GM12874 (cell line): Measurements from ENCODE around the gene RPL34.

Experiments used
- TF ChIP-seq, protein P1 (sequence below): IDR thresholded peaks from 2 replicates; pipeline ENCODE4 v1.5.1; 2011; ENCODE audit warnings: low read depth, mild to moderate bottlenecking, control low read depth, low read length, moderate library complexity; ENCODE audit not compliant: insufficient read depth

Gene RPL34

DNA sequence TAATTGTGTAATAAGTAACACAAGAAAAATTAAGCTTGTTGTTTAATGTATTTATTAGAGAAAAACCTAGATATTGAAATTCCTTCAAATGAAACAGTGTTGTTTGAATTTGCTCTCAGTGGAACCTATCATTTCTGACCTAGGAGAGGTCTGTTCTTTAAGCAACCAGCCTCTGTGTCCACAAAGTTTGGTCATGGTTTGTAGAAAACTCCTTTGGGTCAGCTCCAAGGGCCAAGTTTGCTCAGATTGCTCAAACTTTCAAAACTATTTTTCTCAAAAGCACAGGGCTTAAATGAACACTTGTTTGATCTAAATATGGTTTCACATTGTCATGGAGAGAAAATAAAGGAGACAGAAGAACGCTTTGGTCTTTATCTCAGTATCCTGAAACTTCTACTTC lies 29.6 kb upstream of the RPL34 start:
- TF ChIP-seq, protein P1, sequence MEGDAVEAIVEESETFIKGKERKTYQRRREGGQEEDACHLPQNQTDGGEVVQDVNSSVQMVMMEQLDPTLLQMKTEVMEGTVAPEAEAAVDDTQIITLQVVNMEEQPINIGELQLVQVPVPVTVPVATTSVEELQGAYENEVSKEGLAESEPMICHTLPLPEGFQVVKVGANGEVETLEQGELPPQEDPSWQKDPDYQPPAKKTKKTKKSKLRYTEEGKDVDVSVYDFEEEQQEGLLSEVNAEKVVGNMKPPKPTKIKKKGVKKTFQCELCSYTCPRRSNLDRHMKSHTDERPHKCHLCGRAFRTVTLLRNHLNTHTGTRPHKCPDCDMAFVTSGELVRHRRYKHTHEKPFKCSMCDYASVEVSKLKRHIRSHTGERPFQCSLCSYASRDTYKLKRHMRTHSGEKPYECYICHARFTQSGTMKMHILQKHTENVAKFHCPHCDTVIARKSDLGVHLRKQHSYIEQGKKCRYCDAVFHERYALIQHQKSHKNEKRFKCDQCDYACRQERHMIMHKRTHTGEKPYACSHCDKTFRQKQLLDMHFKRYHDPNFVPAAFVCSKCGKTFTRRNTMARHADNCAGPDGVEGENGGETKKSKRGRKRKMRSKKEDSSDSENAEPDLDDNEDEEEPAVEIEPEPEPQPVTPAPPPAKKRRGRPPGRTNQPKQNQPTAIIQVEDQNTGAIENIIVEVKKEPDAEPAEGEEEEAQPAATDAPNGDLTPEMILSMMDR, result no peak

DNA sequence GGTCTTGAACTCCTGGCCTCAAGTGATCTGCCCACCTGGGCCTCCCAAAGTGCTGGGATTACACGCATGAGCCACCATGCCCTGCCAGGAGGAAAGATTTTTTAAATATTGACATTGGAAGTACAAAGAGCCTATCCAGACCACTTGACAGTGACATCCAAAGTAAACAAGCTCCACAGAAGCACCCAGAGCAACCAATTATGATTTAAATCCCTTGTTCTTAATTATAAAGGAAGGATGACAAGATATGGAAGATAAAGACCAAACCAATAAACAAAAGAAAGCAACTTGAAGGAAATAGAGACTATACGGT lies 27.7 kb upstream of the RPL34 start:
- TF ChIP-seq, protein P1, result no peak

DNA sequence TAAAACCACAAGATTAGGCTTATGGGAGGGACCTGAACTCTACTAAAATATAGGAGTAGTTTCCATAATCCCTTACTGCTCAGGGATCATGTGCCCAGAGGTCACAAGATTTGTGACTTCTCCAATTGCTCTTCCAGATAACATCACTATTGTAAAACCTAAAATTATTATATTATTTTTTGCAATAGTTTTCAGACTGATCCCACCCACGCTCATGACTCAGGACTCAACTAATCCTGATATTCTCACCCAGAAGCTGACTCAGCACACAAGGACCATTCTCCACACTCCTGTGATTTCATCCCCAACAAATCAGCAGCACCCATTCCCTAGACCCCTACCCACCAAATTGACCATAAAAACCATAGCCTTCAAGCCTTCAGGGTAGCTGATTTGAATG lies 24.0 kb upstream of the RPL34 start:
- TF ChIP-seq, protein P1, result no peak

DNA sequence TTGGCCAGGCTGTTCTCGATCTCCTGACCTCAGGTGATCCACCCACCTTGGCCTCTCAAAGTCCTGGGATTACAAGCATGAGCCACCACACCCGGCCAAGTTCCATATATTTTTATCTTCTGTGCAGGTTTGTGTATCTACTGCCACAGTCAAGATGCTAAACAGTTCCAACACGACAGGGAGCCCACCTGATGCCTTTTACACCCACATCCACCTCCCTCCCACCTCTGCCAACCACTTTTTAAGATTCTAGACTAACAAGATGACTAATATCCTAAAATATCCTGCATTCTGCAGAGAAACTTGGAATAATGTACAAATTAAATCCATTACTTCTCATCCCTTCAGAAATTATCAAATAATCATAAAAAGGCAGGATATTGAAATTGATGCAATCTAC lies 19.3 kb upstream of the RPL34 start:
- TF ChIP-seq, protein P1, result no peak

DNA sequence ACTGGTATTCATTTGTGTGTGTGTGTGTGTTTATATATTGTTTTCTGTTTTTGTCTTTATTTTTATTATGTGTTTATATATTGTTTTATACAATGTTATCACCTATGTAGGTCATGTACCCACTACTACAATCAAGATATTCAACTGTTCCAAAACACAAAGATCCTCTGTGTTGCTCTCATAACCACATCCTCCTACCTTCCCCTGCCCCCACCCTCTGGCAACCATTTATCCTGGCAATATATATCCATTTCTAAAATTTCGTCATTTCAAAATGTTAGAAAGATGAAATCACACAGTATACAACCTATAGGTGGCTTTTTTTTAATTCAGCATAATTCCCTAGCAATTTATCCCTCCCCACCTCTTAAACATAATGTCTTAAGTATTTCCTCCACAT lies 18.8 kb upstream of the RPL34 start:
- TF ChIP-seq, protein P1, result no peak

DNA sequence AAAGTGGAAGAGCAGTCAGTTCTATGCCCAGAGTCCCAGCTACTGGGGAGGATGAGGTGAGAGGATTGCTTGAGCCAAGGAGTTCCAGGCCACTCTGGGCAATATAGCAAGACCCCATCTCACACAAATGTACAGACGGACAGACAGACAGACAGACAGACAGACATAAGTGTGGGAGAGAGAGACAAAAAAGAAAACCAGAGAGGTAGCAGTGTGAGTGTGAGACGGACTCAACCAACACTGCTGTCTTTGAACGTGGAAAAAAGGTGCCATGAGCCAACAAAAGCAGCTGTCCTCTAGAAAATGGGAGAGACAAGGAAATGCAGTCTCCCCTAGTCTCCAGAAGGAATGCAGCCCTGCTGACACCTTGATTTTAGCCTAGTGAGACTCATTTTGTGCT lies 18.2 kb upstream of the RPL34 start:
- TF ChIP-seq, protein P1, result no peak

DNA sequence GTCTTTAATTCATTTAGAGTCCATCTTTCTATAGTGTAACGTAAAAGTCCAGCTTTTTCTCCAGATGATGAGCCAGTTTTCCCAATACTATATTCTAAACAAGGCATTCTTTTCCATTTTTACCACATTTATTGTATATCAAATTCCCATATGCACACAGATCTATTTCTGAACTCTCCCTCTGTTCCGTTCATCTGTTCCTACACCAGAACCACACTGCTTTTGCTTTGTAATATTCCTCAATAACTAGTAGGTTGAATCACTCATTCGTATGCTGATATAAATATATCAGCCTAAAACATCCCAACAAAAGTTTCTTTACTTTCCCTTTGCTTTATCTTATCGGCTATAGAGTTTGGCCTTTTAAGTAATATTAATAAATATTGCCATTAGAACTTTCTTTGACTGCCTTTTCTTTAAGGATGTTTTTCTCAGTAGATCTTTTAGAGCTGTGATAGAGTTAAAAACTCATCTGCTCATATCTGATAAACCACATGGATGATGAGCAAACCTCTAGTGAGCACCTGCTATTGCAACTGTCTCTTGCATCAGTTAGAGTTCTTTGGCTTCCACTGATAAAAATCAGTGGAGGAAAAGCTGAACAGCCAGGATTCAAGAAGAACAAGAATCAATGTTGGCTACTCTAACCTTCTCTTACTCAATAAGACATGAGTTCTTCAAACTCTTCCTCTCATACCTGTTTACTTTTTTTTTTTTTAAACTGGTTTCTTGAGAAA lies 13.1 kb upstream of the RPL34 start:
- TF ChIP-seq, protein P1, result no peak
